HepG2 (cell line): ENCODE results near the gene SCGB1C1. TPM values are rescaled to one million over a fixed set of nuclear protein-coding genes. Genes with fewer than 3 reads are reported as not detected.

ENCODE experiments used
- CAMTA2 ChIP-seq: sonication (generic); formaldehyde crosslinking; IDR thresholded peaks from 2 replicates; pipeline ENCODE4 v1.4.0; 2020; ENCODE audit warnings: mild to moderate bottlenecking, missing genetic modification reagents, borderline replicate concordance
- CBX5 ChIP-seq: sonication (generic); formaldehyde crosslinking; IDR thresholded peaks from 2 replicates; pipeline ENCODE4 v1.4.0; 2020; ENCODE audit warnings: missing genetic modification reagents, borderline replicate concordance
- FOXK2 ChIP-seq: fragments of 450-650 bp; IDR thresholded peaks from 2 replicates; pipeline ENCODE4 v1.6.1; 2016
- FOXM1 ChIP-seq: sonication (generic); formaldehyde crosslinking; IDR thresholded peaks from 2 replicates; pipeline ENCODE4 v1.5.0; 2020; ENCODE audit warnings: missing genetic modification reagents
- HOXD1 ChIP-seq: sonication (generic); formaldehyde crosslinking; IDR thresholded peaks from 2 replicates; pipeline ENCODE4 v1.5.0; 2020; ENCODE audit warnings: missing genetic modification reagents
- KLF9 ChIP-seq: IDR thresholded peaks from 2 replicates; pipeline ENCODE4 v1.6.1; 2016; ENCODE audit warnings: low read depth
- MTA3 ChIP-seq: sonication (generic); formaldehyde crosslinking; IDR thresholded peaks from 2 replicates; pipeline ENCODE4 v1.4.0; 2020; ENCODE audit warnings: missing genetic modification reagents
- MTF2 ChIP-seq: sonication (generic); formaldehyde crosslinking; IDR thresholded peaks from 2 replicates; pipeline ENCODE4 v1.5.0; 2020; ENCODE audit warnings: missing genetic modification reagents, borderline replicate concordance
- NR2F6 ChIP-seq, 2 experiments: IDR thresholded peaks; 2 replicates each; pipeline ENCODE4 v1.6.1; 2016; ENCODE audit warnings: antibody characterized with exemption in 1 of 2, mild to moderate bottlenecking in 1 of 2
- PHF8 ChIP-seq: sonication (generic); formaldehyde crosslinking; IDR thresholded peaks from 2 replicates; pipeline ENCODE4 v1.5.0; 2020; ENCODE audit warnings: missing genetic modification reagents
- POGZ ChIP-seq: sonication (generic); formaldehyde crosslinking; IDR thresholded peaks from 2 replicates; pipeline ENCODE4 v1.4.0; 2020; ENCODE audit warnings: mild to moderate bottlenecking, missing genetic modification reagents
- RBFOX2 ChIP-seq: fragments of 200-400 bp; formaldehyde crosslinking; IDR thresholded peaks from 2 replicates; pipeline ENCODE4 v1.6.1; 2017; ENCODE audit warnings: low read depth, mild to moderate bottlenecking, low read length
- ZBED4 ChIP-seq: sonication (generic); formaldehyde crosslinking; IDR thresholded peaks from 2 replicates; pipeline ENCODE4 v1.4.0; 2020; ENCODE audit warnings: missing genetic modification reagents, borderline replicate concordance
- ZNF33A ChIP-seq: sonication (generic); formaldehyde crosslinking; IDR thresholded peaks from 2 replicates; pipeline ENCODE4 v1.5.1; 2020; ENCODE audit warnings: missing genetic modification reagents, mild to moderate bottlenecking, moderate library complexity, borderline replicate concordance
- ZNF570 ChIP-seq: sonication (generic); formaldehyde crosslinking; IDR thresholded peaks from 2 replicates; pipeline ENCODE4 v1.4.0; 2020; ENCODE audit warnings: mild to moderate bottlenecking, missing genetic modification reagents, borderline replicate concordance
- ZNF589 ChIP-seq: sonication (generic); formaldehyde crosslinking; conservative IDR thresholded peaks from 2 replicates; pipeline ENCODE4 v1.8.0; 2022; ENCODE audit warnings: mild to moderate bottlenecking, moderate library complexity, missing genetic modification reagents
- ZNF609 ChIP-seq: sonication (generic); formaldehyde crosslinking; IDR thresholded peaks from 2 replicates; pipeline ENCODE4 v1.4.0; 2020; ENCODE audit warnings: mild to moderate bottlenecking, missing genetic modification reagents, borderline replicate concordance
- ZNF660 ChIP-seq: sonication (generic); formaldehyde crosslinking; IDR thresholded peaks from 2 replicates; pipeline ENCODE4 v1.5.1; 2020; ENCODE audit warnings: mild to moderate bottlenecking, low read depth, missing genetic modification reagents, borderline replicate concordance
- ZNF772 ChIP-seq: sonication (generic); formaldehyde crosslinking; IDR thresholded peaks from 2 replicates; pipeline ENCODE4 v1.5.0; 2020; ENCODE audit warnings: mild to moderate bottlenecking, missing genetic modification reagents
- ZNF839 ChIP-seq: sonication (generic); formaldehyde crosslinking; IDR thresholded peaks from 2 replicates; pipeline ENCODE4 v1.4.0; 2020; ENCODE audit warnings: missing genetic modification reagents, mild to moderate bottlenecking, borderline replicate concordance
- polyA plus RNA-seq, 8 experiments: library from polyadenylated mRNA; depleted of rRNA in 3 of 8; stranded (reverse) in 7 of 8; unstranded in 1 of 8; fragments of >200 nt; fragmentation: Illumina TruSeq in 4 of 8; extraction: Trizol in 4 of 8; gene quantifications; 2 replicates each; pipeline versions ENCODE4 v1.2.1 to v1.2.3, GENCODE V29; 2011 to 2016; ENCODE audit warnings: low read depth in 4 of 8, missing spikeins in 1 of 8, mixed read lengths in 1 of 8; ENCODE audit not compliant: insufficient read depth in 1 of 8
- total RNA-seq, 5 experiments: library from RNA; depleted of rRNA; stranded (reverse); fragments of >200 nt; fragmentation: Illumina TruSeq; extraction: Trizol; gene quantifications; 2 replicates each; pipeline ENCODE4 v1.2.3, GENCODE V29; 2016; ENCODE audit warnings: low read depth in 1 of 5
- TF ChIP-seq, protein P1 (sequence below): sonication (generic); formaldehyde crosslinking; IDR thresholded peaks from 2 replicates; pipeline ENCODE4 v1.8.1; 2023; ENCODE audit warnings: mild to moderate bottlenecking, missing genetic modification reagents

Gene SCGB1C1
- total and polyA plus RNA-seq, 2 of the 13 experiments (the other 11 are each of a cell fraction or from before 2014, with no cell fraction given) = not detected

DNA sequence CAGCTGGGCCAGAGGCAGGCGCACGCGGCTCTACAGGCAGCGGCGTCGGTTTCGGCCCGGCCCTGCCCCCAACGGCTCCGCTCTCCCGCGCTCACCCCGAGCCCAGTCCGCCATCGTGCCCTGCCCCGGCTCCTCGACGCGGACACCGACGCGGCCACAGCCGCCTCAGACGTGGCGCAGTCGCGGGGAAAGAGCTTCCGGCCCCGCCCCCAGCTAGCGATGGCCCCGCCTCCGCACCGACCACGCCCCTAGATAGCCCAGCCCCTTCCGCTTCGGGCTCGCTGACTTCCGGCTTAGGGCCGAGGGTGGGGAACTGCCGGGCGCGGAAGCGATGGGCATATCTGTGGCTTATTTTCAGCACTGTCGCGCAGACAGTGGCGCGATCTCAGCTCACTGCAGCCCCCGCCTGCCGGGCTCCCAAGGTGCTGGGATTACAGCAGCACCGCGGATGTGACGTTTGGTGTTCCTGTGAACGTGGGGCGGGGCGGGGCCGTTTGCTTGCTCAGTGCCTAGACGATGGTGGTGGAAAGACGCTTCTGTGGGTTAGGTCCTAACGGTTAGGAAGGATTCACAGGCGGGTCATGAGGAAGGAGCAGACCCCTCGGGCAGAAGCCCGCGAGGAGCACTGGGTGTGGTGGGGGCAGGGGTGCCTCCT, 14.5 kb downstream of the SCGB1C1 start, which contains the start of the genes BET1L and RIC8A (continued):
- TF ChIP-seq POGZ (CRISPR knock-in tag) (peak; percentile 59; the same call in 1 of the 2 replicates), KLF9 (CRISPR knock-in tag) (no peak), HOXD1 (CRISPR knock-in tag) (peak; percentile 49; the same call in 1 of the 2 replicates), MTF2 (CRISPR knock-in tag) (no peak), ZBED4 (no peak), FOXK2 (peak; percentile 51; the same call in 1 of the 2 replicates), NR2F6 (IDR thresholded peaks at IDR 0.05) (no peak), NR2F6 (CRISPR knock-in tag; IDR thresholded peaks at IDR 0.05) (no peak), PHF8 (CRISPR knock-in tag) (peak; percentile 94), FOXM1 (CRISPR knock-in tag) (no peak), ZNF609 (CRISPR knock-in tag) (peak; percentile 14; the same call in 1 of the 2 replicates), ZNF660 (CRISPR knock-in tag) (no peak), RBFOX2 (peak; percentile 98), CAMTA2 (0 out of 2 replicates have a peak, but pooled peaks have one; percentile 95), ZNF589 (CRISPR knock-in tag) (0 out of 2 replicates have a peak, but pooled peaks have one; percentile 5), ZNF33A (CRISPR knock-in tag) (no peak), CBX5 (CRISPR knock-in tag) (peak; percentile 7; the same call in 1 of the 2 replicates), MTA3 (CRISPR knock-in tag) (no peak), ZNF772 (CRISPR knock-in tag) (peak; percentile 95), ZNF839 (CRISPR knock-in tag) (no peak), ZNF570 (CRISPR knock-in tag) (peak; percentile 38; the same call in 1 of the 2 replicates)
- TF ChIP-seq, protein P1, sequence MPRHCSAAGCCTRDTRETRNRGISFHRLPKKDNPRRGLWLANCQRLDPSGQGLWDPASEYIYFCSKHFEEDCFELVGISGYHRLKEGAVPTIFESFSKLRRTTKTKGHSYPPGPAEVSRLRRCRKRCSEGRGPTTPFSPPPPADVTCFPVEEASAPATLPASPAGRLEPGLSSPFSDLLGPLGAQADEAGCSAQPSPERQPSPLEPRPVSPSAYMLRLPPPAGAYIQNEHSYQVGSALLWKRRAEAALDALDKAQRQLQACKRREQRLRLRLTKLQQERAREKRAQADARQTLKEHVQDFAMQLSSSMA (CRISPR knock-in tag) = no peak
